ENCODE results near the gene ZNF423. TPM values are rescaled to one million over a fixed set of nuclear protein-coding genes. Genes with fewer than 3 reads are reported as not detected.

The ZNF423 gene
- total RNA-seq, 1 experiment from 2014 or later: 2.0 TPM

DNA sequence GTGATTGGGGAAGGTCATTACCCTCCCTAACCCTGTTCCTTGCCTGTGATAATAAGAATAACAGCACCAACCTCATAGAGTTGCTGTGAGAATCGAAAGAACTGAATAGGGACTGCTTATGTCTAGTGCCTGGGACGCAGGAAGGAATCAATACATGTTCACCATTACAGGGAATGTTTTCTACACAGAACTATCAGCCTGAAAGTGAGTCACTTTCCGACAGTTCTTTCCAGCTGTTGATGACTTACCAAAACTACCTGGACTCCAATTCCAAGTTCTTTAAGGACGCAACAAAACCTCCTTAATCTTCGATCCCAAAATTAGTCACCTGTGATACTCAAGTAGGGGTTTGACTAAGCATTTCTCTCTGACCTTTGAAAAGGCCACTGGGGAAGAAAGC is 29.4 kb downstream of the ZNF423 start:
- no peak for DNase-seq (ENCODE audit: low read depth)

DNA sequence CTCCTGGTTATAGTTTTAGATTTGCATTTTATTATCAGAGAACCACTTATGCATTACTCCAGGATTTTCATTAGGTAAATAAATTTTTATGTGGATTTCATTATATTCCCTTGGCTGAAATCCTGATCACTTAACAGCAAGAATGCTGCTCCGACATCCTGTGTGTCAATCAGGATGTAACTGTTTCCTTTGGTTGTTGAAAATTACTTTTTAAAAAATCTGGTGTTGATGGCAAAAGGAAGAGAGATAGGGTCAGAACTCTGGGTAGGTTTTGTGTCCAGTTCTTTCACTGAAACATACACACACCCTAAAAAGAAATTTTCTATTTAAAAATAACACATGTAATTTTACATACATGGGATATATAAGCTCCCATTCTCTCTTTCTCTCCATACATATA is 30.9 kb downstream of the ZNF423 start:
- DNase-seq (ENCODE audit: low read depth): no peak

DNA sequence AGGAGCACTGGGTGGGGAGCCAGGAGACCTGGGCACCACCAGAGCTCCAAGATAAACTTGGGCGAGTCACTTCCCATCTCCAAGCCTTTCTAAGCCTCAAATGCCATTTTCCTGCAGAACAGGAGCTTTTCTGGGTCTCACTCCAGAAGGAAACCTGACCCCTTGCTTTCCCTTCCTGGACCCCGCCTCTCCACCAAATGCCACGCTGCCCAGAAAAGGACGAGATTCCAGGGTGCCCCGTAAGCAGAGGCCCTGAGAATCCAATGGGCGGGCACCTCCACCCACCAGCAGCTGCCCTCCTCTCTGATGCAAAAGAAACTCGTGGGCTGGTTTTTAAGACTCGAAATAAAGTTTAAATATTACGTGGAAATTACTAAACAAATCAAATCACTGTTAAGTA is 31.3 kb downstream of the ZNF423 start:
- DNase-seq (ENCODE audit: low read depth): peak; percentile 17

DNA sequence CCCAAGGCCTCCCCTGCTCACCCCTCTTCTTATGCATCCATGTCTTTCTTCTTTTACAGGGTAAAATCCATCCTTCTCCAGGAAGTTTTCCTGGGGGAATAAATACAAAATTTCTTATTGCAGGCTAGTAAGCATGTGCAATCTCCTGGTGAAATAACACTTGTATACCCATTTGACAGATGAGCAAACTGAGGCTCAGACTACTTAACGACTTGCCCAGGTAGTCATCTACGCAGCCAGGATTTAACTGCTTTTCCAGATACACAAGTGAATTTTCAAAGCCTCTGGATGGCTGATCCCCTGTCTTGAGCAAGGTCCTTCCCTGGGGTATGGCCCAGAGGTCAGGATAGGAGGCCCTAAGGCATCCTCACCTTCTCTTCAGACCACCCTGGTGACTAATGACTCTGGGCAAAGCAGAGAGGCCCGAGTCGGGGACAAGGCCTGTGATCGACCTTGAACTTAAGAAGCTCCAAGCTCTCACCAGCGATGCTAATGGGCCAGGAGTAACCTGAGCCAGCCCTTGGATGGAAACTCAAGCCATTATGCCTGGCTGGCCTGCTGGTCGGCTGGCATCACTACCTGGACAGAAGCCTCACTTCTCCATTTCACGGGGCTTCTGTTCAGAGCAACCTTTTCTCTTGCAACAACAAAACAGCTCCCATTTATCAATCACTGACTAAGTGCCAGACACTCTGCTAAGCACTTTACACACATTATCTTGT is 33.1 kb downstream of the ZNF423 start:
- DNase-seq (ENCODE audit: low read depth): no peak

DNA sequence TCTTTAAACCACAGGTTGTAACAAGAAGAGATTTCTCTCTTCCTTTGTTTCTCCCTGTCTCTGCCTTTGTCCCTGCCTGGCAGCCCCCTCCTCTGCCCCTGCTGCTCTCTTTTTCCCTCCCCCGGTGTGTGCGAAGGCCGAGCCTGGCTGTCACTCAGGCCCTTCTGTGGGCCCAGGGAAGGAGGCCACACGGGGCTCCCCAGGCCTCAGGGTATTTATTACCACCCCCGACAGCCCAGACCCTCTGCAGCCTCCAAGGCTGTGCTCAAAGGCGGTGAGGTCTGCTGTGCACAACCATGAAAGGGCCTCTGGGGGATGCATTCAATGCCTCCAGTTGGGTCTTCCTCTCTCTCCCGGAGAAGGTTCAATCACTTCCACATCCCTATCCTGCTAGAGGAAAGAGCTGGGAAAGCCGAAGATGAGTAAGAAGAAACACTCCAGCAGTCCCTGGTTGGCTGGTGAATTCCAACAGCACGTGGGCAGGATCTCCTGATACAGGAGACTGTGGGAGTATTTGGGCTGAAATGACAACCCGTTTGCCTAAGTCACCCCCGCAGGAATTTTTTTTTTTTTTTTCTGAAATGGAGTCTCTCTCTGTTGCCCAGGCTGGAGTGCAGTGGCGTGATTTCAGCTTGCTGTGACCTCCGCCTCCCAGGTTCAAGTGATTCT is 34.2 kb downstream of the ZNF423 start:
- DNase-seq (ENCODE audit: low read depth): no peak

DNA sequence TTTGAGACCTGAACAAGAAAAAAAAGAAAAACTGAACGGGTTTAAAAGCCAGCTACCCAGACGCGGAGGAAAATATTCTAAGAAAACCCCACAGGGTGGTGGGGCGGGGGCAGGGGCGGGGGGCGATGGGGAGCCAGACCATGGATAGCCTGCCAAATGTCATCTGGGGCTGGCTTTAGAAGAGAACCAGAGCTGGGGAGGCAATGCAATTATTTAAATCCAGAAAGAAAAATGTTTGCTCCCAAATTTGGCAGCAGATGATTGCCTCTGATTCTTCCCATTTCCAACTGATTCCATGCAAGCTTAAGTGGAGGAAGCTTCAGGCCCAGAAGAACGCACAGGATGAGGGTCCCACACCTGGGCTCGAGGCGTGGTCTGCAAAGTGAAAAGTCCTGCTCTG is 34.8 kb downstream of the ZNF423 start:
- DNase-seq (ENCODE audit: low read depth): no peak

DNA sequence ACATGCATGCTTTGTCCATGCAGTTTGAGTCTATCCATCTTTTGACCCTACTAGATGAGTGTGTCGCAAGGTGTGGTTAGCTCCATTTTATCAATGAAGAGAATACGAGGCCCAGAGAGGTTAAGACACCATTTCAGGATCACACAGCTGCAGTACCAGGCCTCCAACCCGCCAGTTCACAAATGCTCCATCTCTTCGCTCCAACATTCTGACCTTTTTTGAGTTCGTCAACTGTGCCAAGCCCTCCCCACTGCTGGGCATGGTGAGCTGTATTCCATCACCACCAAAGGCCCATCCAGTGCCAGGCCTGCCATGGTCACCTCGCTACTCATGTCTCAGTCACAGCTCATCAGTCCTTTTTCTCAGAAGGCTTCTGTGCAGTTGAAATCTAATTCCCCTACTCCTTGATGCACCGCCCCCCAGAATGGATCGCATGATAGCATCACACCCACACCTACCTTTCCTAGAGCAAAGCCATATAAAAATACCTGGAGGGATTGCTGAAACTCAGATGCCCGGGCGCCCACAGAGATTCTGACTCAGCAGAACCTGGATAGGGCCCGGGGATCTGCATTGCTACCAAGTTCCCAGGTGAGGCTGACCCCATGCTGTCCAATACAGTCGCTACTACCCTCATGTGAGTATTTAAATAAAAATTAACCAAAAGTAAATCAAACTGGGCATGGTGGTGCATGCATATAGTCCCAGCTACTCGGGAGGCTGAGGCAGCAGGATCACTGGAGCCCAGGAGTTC is 38.0 kb downstream of the ZNF423 start:
- no peak for DNase-seq (ENCODE audit: low read depth)

DNA sequence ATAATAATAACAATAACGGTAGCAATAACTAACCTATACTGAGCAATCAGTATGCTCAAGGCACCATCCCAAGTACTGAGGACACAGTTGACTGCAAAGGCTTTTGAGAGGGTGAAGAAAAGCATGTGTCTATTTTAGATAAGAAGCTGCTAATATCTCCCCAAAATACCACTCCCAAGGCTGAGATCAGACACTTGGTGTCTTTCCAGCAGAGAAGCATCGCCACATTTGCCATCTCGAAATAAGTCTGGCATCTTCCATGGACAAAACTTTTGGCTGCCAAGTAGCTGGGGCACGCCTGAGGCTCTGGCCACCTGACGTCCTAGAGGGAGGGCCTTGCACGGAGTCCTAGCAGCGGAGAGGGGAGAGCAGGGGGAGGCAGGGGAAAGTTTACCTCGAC is 39.0 kb downstream of the ZNF423 start:
- DNase-seq (ENCODE audit: low read depth): no peak

DNA sequence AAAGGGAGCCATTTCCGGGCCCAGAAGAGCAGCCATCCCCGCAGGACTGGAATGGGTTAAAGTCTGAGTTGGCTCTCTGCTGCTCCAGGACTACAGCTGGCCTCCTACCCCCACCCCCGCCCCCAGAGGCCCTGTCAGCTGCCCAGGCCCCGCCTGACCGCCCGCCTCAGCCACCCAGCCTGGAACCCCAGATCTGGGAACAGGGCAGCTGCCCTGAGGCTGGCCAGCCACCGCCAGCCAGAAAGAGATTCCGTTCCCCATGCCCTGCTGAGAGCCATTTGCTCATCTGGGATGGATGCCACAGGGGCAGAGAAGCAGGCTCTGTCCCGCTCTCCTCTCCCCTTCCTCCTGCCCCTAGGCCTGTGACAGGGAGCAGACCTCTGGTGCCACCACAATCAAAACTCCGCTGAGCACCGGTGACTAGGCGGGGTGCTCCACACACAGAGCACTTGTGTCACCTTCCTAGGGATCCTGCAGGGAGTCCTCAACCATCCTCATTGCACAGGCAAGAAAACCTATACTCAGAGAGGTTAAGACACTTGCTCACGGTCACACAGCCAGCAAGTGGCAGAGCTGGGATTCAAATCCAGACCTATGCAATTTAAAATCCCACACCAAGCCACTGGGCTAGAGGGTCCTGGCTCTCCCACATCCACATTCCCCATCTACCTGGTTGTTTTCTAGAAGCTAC is 44.1 kb downstream of the ZNF423 start:
- no peak for DNase-seq (ENCODE audit: low read depth)

DNA sequence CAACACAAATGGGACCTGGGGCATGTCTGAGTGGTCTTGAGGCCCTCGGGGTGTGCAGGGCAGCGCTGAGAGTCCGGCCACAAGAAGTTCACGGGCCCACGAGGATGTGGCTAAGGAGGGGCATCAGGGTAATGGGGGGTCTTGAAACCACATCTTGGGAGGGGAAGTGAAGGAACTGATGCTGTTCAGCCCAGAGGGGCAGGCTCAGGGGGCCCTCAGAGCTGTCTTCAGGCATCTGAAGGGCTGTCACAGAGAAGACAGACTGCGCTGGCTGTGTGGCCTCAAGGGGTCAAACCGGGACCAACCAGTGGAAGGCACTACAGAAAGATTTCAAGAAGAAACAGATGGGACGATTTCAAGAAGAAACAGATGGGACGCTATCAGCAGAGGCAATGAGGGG is 45.1 kb downstream of the ZNF423 start:
- no peak for DNase-seq (ENCODE audit: low read depth)

DNA sequence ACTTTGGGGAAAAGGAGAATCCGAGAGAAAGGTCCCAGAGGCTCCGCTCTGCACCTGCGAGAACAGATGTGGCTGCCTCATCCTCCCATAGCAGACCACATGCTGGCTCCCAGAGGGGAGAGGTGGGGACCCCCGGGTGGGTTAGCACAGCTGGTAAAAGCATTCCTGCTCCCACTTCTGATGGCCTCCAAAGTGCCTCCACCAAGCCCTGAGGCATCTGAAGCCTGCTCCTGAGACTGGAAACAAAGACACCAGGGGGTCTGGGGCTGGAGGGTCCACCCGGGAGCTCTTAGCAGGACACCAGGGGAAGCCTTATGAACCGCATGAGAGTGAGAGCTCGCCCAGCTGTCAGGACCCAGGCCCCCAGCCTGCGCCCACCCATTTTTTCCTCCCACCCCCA is 46.4 kb downstream of the ZNF423 start:
- DNase-seq (ENCODE audit: low read depth): no peak

DNA sequence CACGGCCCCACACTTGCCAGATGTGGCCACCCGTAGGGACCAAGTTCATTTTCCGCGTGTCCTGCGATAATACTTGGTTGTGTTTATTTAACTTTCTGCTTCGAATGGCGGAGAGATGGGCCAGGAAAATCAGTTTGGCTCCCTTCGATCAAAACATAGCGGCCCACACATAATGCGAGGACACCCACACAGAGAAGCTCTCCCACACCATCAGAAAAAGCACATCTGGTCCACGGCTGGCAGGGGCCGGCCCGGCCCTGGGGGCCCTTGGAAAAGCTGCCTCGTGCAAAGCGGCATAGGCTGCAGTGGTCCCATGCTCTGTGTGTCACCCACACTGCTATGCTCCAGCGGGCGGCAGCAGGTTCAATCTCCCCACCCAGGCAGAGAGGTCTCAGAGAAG is 46.9 kb downstream of the ZNF423 start:
- DNase-seq (ENCODE audit: low read depth): no peak

DNA sequence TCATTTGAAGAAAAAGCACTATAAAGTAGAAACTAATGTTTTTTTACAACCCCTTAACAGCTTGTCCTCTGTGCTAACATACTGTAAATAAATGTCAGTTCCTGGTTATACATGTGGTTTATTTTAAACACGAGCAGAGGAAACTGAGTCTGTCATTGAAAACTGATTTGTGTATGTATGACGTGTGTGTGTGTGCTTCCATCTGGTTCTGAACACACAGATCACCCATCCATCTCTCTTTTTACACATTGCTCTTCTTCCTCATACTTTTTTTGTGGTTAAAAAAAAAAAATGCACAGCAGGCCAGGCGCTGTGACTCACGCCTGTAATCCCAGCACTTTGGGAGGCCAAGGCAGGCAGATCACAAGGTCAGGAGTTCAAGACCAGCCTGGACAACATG is 49.5 kb downstream of the ZNF423 start:
- peak; percentile 11 for DNase-seq (ENCODE audit: low read depth)

DNA sequence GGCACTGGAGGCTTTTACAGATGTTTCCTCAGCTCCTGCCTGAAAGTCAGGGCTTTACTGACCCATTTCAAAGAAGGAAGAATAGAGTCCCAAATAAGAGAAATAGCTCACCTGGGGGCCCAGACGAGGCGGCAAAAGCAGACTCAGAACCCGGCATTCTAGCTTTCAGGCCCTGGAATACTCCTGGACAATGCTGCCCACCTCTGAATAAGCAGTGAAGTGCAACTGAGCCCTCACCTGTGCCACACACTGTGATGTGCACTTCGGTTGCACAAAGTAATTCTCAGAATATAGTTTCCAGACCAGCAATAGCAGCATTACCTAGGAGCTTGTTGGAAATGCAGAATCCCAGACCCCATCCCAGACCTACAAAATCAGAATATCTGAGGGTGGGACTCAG is 54.6 kb downstream of the ZNF423 start:
- no peak for DNase-seq (ENCODE audit: low read depth)

DNA sequence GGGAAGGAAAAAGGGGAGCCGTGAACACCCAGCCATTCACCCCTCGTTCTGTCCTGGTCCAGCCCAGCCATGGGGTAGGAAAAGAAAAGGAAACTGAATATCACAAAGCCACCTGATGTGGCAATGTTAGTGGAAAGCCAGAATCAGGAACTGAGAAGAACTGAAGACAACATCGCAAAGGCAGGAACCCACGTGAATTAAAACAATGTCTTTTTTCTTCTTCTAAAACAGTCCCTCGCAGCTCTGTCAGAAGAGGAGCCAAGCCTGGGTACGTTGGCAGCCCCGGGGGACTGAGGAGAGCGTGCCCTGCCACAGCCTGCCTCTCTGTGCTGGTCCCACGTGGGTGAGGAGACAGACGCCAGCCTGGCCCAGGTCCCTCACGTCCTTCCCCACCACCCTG is 55.0 kb downstream of the ZNF423 start:
- DNase-seq (ENCODE audit: low read depth): no peak

DNA sequence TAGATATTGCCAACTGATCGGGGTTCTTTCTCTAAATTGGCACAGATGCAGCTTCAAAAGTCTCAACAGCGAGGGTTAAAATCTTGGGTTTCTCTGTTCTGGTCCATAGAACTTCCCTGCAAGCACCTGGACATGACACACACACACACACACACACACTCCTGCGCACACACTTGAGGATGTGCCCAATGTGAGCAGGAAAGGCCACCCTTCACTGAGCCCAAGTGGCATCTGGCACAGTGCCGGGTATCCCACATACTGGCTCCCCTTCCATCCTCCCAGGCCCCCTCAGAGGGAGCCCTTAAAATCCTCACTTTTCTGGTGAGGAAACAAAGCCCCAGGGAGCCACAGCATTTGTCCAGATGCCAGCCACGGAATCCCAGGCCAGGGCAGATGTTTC is 55.5 kb downstream of the ZNF423 start:
- no peak for DNase-seq (ENCODE audit: low read depth)

DNA sequence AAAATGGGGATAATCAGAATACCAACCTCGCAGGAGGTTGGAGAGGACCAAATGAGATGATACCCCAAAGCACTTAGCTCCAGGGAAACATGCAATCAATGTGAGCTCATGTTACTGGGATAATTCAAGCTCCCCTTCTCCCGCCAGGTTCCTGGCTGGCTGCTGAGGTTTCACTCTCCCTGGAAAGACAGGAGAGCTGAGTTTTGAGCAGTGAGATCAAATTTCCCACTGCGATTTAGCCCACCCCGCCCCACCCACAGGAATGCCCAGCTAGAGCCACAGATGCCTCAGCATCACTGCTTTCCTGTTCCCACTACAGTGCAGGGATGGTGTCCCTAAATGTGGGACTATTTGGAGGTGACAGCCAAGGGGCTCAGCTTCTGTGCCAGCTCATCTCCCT is 56.7 kb downstream of the ZNF423 start:
- peak; percentile 36 for DNase-seq (ENCODE audit: low read depth)

DNA sequence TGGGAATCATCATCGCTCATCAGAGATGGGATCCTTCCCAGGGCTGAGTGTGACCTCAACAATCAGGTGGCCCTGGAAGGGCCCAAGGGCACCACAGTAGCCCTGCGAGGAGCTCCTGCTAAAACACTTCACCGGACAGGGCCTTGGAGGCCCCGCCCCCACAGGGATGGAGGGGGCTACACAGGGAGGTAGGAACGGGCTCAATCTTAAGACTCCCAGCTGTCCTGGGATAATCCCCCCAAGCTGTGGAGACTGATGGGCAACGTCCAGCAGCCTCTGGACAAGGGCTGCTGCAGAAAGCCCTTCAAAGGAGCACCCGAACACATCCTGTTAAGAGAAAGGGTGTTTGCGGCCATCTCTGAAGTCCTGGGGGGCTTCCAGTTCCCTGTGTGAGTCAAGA is 60.4 kb downstream of the ZNF423 start:
- no peak for DNase-seq (ENCODE audit: low read depth)

DNA sequence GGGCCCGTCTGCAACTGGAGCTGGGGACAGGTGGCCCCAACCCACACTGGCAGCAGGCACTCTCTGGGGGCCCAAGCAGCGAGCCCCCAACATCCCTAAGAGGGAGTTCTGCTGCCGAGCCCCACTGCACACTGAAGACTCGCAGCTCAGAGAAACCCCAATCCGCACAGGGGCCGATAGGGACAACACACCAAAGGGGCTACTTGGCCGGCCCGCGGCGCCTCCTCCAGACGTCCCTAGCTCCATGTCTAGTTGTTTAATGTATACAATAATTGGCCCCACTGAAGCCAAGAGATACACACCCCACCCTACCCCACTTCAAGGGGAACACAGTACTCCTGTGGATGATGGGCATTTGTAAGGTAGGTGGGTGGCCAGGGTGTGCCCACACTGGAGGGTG is 62.7 kb downstream of the ZNF423 start:
- no peak for DNase-seq (ENCODE audit: low read depth)

DNA sequence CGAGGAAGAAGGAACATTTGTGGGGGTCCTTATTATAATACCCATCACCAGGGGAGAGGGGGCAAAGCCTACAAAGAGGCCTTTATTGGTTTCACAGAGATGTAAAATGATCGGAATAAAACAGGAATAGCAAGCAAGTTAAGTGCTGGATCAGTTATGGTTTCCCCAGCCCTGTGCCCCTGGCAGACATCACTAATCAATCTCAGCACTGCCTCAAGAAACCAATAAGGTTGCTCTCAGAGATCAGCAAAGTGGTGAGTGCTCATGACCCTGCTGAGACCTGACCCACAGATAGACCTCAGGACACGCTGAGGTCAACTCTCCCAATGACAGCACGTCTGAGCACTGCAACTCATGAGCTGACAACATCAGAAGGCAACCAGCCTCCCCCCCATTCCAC is 66.3 kb downstream of the ZNF423 start:
- DNase-seq (ENCODE audit: low read depth): no peak

DNA sequence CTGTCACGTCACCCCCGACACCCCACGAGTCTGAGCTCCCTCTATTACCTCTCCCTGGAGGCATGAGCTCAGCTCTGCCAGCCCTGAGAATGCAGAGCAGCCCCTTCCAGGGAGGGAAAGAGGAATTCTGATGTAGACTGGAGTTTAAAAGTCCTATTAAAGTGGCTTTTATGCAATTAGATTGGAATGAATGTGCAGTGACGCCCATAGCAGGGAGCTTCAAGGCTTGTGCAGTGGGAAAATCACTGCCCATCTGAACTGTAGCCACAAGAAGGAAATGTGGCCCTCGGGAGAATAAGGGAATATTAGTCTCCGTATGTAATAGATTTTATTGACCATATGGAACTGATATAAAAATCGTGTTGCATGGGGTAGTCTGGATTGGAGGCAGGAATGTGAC is 66.9 kb downstream of the ZNF423 start:
- no peak for DNase-seq (ENCODE audit: low read depth)

DNA sequence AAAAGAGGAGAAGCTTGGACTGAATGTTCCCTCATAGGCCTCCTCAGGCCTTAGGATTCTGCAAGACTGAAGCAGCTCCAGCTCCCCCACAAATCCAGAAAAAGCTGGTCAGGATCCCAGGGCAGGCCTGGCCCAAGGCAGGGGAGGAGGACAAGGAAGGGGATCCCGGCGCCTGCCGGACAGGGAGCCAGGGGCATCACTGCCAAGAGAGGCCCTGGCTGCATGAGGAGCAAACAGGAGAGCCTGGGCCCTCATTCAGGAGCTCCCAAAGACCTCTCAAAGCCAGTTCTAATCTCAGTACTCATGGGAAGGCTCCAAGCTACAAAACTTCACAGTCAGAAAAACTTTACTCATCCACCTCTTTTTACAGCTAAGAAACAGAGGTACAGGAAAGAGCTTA is 67.3 kb downstream of the ZNF423 start:
- DNase-seq (ENCODE audit: low read depth): no peak

Measured in Daoy (cell line).